Measurements from ENCODE around the gene PRKAA2. TPM values are rescaled to one million over a fixed set of nuclear protein-coding genes. Genes with fewer than 3 reads are reported as not detected.

PRKAA2 gene
- polyA plus RNA-seq, 2 of the 4 experiments (the other 2 are of a cell fraction) = 3.8 to 8.8 TPM

GRCh38 chr1:56709269-56709880, 64.3 kb downstream of the PRKAA2 start:
- Histone ChIP-seq H3K9me3 (no peaks in the 10 kb centered on the region), H3K4me3 (no peak overlapping the region), H3K27ac (no peak overlapping the region), H3K4me1 (peaks cover 28% of the 10 kb centered on the region), H3K4me2 (no peak overlapping the region)
- ChIA-PET POLR2A (interaction anchor here (0.5 kb wide), 1 partner anchor 19 kb away, joined by 3 read pairs; no protein-coding TSS in a partner anchor), CTCF (interaction anchor here (0.7 to 3.1 kb wide), 16 partner anchors 9 to 1426 kb away, joined by 3 to 12 read pairs (median 3); partner anchors contain the start of gene PLPP3)
- TF ChIP-seq HES2 (IDR thresholded peaks at IDR 0.05) = no peak
- peak; percentile 78 for TF ChIP-seq SMC3 (IDR thresholded peaks at IDR 0.05)
- no peak for TF ChIP-seq MAX (IDR thresholded peaks at IDR 0.05)
- TF ChIP-seq ZFP36 (IDR thresholded peaks at IDR 0.05; ENCODE audit: borderline replicate concordance, partially characterized antibody) = no peak
- no peak for TF ChIP-seq MYC (IDR thresholded peaks at IDR 0.05; ENCODE audit: borderline replicate concordance, low read length)
- TF ChIP-seq FOXS1 (CRISPR knock-in tag; IDR thresholded peaks at IDR 0.05) = no peak
- TF ChIP-seq RCOR1 (IDR thresholded peaks at IDR 0.05; ENCODE audit: low read depth, low read length) = no peak
- TF ChIP-seq BHLHE40 (IDR thresholded peaks at IDR 0.05; ENCODE audit: low read depth, low read length) = no peak
- no peak for TF ChIP-seq ZNF302 (CRISPR knock-in tag; IDR thresholded peaks at IDR 0.05)
- TF ChIP-seq CHD2 (IDR thresholded peaks at IDR 0.05; ENCODE audit: low read length, partially characterized antibody) = no peak
- TF ChIP-seq RAD21 (conservative IDR thresholded peaks at IDR 0.05 in 1 of 2, IDR thresholded peaks at IDR 0.05 in 1 of 2) = peak; percentile 69 to 78
- TF ChIP-seq NFE2L2 (conservative IDR thresholded peaks at IDR 0.05; ENCODE audit: low read length) = no peak
- no peak for TF ChIP-seq BCL3 (IDR thresholded peaks at IDR 0.05)
- TF ChIP-seq CEBPB (IDR thresholded peaks at IDR 0.05) = no peak
- TF ChIP-seq REST (IDR thresholded peaks at IDR 0.05) = no peak
- TF ChIP-seq NR3C1 (IDR thresholded peaks at IDR 0.05) = no peak
- no peak for TF ChIP-seq EP300 (IDR thresholded peaks at IDR 0.05)
- peak; percentile 66 for TF ChIP-seq CTCF (IDR thresholded peaks at IDR 0.05)
- no peak for TF ChIP-seq POLR2AphosphoS2 (conservative IDR thresholded peaks at IDR 0.05; ENCODE audit: low read length)
- ATAC-seq = peak; percentile 62 to 77; a peak in 4 of 6 replicates
- FAIRE-seq = no peak
- DNase-seq (ENCODE audit: low read depth in 1 of 2, low spot score in 1 of 2) = peak; percentile 19 to 63
- 1% methylated on average over 2 of the region's 2 CpGs for WGBS (ENCODE audit: missing lambda C conversion rate)

- WGBS (ENCODE audit: missing lambda C conversion rate) = 45% methylated on average over 2 of the region's 2 CpGs
- Histone ChIP-seq H3K4me2 (peak overlapping the region; percentile 22; the same call in 2 of the 3 replicates), H3K4me1 (peaks cover 28% of the 10 kb centered on the region), H3K27ac (peak overlapping the region; percentile 26 to 65; a peak in 2 of 6 replicates), H3K4me3 (no peak overlapping the region), H3K9me3 (no peaks in the 10 kb centered on the region)
- ATAC-seq (no peak), DNase-seq (ENCODE audit: low read depth in 1 of 2, low spot score in 1 of 2) (no peak), FAIRE-seq (no peak)
- POLR2A ChIA-PET = no interaction called here
- CTCF ChIA-PET = interaction anchor here (0.7 to 3.1 kb wide), 11 partner anchors 8 to 1427 kb away, joined by 3 to 12 read pairs (median 4); partner anchors contain the start of gene PLPP3
- TF ChIP-seq PHF8 (IDR thresholded peaks at IDR 0.05; ENCODE audit: borderline replicate concordance, low read depth) = no peak
- no peak for TF ChIP-seq CHD4 (IDR thresholded peaks at IDR 0.05; ENCODE audit: borderline replicate concordance)
- TF ChIP-seq SMC3 (IDR thresholded peaks at IDR 0.05) = no peak
- TF ChIP-seq KDM1A (IDR thresholded peaks at IDR 0.05; ENCODE audit: low read depth) = no peak
- TF ChIP-seq BHLHE40 (IDR thresholded peaks at IDR 0.05; ENCODE audit: low read depth, low read length) = no peak
- TF ChIP-seq RNF2 (IDR thresholded peaks at IDR 0.05; ENCODE audit: borderline replicate concordance, low read depth) = no peak
- TF ChIP-seq REST (IDR thresholded peaks at IDR 0.05) = no peak
- TF ChIP-seq MAZ (IDR thresholded peaks at IDR 0.05; ENCODE audit: borderline replicate concordance, low read depth, low read length) = no peak
- no peak for TF ChIP-seq NFE2L2 (conservative IDR thresholded peaks at IDR 0.05; ENCODE audit: low read length)
- no peak for TF ChIP-seq TFCP2L1 (CRISPR knock-in tag; IDR thresholded peaks at IDR 0.05)
These were observed 64.9 kb downstream of the PRKAA2 start for GRCh38 chr1:56709995-56710394.
